Hippocampal formation (tissue), 2 donors: ENCODE data around the gene OGFR.

ENCODE experiments used
- DNase-seq, 2 donors: peaks; one replicate each; lab custom pipeline; 2025; lab: John Stamatoyannopoulos, UW

The OGFR gene

GRCh38 chr20:62859721-62860120, 55.1 kb downstream of the OGFR start:
- no peak for DNase-seq

GRCh38 chr20:62860391-62860923, 55.8 kb downstream of the OGFR start:
- peak; percentile 34 to 61 for DNase-seq

- no peak for DNase-seq
These were observed 56.5 kb downstream of the OGFR start for GRCh38 chr20:62860924-62861691.

GRCh38 chr20:62861726-62862336, 57.2 kb downstream of the OGFR start, which contains the start of gene TCFL5:
TSS of gene TCFL5 (minus strand) at chr20:62861822. CDS start at chr20:62861670, 152 bp downstream.
- DNase-seq = peak; percentile 68 to 93
